Glomerular endothelial cell (primary cell): ENCODE results near the gene GLYR1. TPM values are rescaled to one million over a fixed set of nuclear protein-coding genes. Genes with fewer than 3 reads are reported as not detected.
"Not testable (repeated sequence)": the region's sequence is repeated elsewhere in the genome, so short reads cannot be mapped to it uniquely, and the experiment has no call there.

ENCODE experiments used
- DNase-seq: peaks from one replicate; pipeline ENCODE4 v3.0.0-alpha.2; 2011; ENCODE audit warnings: low read depth, low spot score; ENCODE audit errors: extremely low read depth
- total RNA-seq: library from RNA; depleted of rRNA; stranded (reverse); fragments of >200 nt; gene quantifications from 2 replicates; pipeline ENCODE4 v1.2.3, GENCODE V29; 2015

Gene GLYR1
- total RNA-seq: 50.8 and 57.7 TPM in 2 replicates

DNA sequence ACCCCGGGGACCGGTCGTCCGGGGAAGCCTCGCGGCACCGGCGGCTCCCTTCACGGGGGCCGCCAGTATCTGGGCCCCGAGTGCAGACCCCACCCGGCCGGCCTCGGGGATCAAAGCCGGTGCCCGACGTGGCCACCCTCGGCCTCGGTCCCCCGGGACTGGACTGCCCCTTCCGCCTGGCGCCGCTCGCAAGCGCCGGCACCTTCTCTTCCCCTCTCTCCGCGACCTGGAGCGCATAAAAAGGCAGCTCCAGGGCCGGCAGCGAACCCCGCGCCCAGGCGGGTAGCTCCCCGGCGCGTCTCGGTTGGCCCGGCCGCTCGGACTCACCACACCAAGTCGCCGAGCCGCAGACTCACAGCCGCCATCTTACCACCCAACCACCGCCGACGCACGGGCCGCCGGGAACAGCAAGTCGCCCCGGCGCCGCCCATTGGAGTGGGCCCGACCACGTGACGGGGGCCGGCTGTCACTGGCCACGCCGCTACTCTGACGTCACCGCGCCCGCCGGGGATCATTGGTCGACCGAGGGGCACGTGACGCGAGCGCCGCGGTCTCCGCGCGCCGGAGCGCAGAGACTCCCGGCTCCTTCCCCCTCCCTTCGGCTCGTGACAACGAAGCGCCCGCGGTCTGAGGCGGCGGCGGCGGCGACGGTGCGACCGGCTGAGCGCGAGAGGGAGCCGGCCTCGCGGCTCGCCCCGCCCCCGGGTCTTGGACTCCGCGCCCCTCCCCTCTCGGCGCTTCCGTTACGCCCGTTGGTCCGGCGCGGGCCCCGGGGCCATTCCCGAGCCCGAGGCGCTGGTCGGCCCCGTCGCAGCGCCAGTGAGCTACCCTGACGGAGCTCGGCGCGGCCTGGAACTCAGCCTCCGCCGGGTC is at the start of gene GLYR1, which contains the start of gene UBN1:
Gene GLYR1, minus strand, starts transcription at position 388 of the 873 bp plus-strand sequence. Its CDS starts 23 bp downstream, at position 365.
Gene UBN1, plus strand, starts transcription at position 581 of the 873 bp plus-strand sequence. CDS start 5,437 bp downstream, outside the sequence.
- DNase-seq: no peak

DNA sequence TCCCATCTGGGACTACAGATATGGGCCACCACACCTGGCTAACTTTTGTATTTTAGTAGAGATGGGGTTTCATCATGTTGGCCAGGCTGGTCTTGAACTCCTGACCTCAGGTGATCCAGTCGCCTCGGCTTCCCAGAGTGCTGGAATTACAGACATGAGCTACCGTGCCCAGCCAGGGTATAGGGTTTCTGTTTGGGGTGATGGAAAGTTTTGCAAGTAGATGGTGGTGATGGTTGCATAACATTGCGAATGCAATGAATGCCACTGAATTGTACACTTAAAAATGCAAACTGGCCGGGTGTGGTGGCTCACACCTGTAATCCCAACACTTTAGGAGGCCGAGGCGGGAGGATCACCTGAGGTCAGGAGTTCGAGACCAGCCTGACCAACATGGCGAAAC is 49.7 kb upstream of the GLYR1 start:
- DNase-seq: not testable (repeated sequence)

DNA sequence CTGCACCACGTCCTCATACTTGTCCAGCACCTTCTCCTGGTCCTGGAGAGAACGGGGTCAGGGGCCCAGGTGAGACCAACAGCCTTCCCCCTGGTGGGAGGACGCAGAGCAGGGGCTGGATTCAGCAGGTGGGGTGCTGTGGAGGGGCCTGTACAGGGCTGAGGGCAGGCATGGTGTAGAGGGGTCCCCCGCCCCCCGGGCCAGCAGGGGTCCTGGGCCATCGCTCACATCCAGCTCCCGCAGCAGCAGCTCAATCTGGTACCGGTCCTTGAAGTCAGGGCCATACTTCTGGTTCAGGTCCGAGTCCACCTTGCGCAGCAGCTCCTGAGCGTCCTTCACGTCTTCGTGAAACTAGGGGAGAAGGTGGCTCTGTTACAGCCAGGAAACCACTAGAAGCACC is 48.3 kb upstream of the GLYR1 start:
- DNase-seq: no peak

DNA sequence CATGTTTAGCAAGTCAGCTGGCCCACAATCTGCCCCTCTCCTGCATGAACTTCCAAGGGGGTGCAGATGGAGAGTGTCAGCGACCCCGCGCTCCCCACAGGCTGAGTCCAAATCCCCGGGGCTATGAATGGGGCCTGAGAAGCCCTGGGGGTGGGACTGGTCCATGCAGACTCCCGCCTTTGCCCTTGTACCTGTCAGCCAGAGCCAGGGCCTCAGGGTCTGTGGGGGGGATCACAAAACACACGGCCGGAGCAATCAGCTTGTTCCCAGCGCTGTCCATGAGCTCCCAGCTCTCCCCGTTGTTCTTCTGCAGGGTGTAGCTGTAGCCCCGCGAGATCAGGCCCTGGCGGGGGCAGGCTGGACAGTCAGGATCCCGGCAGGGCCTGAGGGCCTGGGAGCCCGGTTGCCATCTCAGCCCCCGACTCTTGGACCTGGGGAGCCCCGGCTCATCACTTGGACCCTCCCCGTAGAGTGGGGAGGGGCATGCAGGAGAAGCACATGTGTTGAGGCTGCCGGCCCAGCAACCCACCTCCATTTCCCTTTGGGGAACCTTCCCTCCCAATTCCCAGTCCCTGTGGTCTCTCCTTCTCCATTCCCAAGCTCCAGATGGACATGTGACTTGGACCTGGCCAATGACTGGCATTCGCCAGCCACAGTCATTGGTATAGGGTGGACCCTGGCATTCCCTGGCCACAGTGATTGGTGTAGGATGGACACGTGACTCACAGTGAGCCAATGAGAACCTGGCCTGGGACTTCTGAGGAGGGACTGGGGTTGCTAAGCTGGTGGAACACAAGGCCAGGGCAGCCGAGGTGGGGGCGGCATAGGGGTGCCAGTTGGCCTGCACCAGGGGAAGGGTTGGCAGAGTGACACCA is 47.4 kb upstream of the GLYR1 start:
- DNase-seq: no peak

DNA sequence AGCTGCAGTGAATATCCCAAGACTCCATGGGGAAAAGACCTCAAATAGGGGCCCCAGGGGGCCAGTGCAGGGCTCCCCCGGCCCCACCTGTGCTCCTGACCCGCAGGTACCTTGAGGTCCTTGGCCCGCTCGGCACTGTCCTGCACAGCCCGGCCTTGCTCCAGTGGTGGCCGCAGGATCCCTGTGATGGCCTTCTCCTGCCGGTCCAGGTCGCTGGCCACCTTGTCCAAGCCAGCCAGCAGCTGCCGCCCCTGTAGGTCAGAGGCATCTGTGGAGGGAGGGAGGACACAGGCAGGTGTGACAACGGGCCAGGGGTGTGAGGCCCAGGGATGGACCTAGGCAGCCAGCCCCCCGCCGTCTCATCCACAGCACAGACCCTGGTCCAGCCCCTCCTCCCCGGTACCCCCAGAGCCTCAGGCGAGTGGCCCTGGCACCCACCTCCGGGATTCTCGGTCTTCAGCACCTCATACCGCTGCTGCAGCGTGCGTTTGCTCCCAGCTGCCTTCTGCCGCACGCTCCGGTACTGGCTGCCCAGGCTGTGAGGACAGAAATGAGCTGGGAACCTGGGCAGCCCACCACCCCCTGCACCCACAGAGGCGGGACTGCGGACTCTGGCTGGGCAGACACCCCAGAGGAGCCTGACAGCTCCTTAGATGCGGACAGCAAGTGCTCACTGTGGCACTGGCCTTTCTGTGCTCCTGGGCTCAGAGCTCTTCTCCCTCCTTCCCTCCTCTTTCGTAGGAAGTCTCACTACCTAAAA is 46.2 kb upstream of the GLYR1 start:
- DNase-seq: no peak

DNA sequence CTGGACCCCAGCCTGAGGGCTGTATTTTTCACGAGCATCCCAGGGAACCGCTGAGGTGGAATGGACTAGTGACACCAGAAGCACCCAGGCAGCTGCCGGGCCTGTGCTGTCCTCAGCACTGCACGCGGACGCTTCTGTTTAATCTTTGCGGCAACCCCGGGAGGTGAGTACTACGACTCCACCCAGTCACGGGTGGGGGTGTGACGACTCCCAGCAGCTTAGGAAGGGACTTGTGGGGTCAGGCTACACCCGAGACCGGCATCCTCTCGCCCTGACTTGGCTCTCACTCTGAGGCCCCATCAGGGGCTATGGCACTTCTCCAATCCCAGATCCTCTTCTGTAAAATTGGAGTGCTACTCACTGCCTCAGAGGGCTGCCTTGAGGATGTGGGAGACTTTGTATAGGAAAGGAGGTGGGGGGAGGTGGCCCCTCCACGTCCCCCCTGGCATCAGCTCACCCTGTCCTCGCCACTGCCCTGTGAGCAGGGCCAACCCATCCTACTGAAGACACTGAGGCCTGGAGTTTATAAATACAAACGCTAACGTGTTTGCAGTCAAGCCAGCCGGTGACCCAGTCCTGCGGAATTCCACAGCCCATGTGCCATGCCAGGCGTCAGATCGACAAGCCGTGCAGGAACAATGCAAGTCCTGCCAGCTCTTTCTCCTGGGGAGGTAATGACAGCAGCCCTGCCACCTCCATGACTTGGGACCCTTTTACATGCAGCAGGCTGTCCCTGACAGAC is 45.4 kb upstream of the GLYR1 start:
- no peak for DNase-seq

DNA sequence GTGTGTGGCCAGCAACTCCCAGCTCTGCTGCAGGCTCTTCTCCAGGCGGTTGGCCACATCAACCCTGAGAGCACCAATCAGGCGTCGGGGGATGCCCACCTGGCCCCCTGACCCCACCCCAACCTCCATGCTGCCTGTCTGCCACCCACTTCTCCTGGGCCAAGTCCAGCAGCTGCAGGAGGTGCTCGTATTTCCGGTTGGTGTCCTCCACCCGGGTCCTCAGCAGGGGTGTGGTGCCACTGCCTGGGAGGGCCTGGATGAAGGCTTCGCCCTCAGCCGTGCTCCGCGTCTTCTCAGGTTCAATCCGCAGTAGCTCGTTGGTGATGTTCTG is 44.8 kb upstream of the GLYR1 start:
- no peak for DNase-seq

DNA sequence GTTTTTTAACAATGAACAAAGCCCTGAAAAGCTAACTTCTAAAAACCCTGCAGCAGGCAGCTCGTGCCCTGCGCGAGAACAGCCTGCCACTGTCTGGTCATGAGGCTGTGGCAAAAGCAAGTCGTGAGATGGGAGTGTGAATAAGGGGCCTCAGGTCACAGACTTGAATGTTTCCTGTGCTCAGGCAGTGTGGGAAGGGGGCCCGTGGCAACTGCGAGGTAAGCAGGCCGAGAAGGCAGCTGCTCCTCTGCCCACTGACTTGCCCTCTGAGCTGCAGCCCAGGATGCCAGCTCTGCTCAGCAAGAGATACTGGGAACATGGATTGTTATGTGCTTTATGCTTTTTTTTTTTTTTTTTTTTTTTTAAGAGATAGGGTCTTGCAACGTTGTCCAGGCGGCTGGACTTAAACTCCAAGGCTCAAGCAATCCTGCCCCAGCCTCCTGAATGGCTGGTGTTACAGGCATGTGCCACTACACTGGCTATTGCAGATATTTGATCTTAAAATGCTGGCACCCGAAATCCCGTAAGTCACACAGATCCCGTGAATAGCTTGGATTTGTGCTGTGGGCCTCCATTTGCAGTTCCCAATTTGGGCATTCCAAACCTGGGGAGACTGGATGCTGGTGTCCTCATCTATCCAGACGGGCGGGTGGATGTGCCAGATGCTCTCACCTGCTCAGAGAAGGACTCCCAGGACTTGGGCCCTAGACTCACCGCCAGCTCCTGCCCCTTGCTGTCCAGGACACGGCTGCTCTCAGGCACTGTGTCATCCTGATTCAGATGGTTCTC is 44.2 kb upstream of the GLYR1 start:
- no peak for DNase-seq

DNA sequence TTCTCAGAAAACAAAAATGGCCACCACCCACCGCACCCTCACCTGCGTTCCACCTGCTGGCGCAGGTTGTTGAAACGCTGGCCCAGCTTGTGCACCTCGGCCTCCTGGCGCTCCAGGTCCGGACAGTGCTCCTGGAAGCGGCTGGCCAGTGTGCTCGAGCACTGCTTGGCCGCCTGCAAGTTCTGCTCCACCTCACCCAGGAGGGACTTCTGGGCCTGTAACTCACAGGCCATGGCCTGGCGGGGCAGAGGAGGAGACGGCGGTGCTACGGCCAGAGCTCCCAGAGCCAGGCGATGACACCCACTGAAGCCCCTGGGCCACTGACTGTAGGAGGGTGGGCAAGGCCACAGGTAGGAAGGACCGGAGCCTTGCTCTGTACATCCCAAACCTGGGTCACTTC is 43.6 kb upstream of the GLYR1 start:
- DNase-seq: no peak

DNA sequence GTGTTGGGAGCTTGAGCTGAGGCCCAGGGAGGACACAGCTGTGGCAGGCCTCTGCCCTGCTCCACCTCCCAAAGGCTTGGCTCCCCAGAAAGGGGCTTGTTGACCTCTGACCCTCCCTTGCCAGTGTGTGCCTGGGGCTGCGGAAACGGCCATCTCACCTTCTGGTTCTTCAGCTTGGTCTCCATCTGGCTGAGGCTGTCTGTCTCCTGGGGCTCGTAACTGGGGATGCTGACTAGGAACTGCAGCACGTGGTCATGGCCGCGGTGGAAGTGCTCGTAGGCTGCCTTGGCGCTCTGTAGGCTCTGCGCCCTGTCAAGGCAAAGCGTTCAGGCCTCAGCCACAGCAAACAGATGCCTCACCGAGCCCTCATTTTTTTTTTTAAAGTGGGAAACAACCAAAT is 42.9 kb upstream of the GLYR1 start:
- DNase-seq: no peak

DNA sequence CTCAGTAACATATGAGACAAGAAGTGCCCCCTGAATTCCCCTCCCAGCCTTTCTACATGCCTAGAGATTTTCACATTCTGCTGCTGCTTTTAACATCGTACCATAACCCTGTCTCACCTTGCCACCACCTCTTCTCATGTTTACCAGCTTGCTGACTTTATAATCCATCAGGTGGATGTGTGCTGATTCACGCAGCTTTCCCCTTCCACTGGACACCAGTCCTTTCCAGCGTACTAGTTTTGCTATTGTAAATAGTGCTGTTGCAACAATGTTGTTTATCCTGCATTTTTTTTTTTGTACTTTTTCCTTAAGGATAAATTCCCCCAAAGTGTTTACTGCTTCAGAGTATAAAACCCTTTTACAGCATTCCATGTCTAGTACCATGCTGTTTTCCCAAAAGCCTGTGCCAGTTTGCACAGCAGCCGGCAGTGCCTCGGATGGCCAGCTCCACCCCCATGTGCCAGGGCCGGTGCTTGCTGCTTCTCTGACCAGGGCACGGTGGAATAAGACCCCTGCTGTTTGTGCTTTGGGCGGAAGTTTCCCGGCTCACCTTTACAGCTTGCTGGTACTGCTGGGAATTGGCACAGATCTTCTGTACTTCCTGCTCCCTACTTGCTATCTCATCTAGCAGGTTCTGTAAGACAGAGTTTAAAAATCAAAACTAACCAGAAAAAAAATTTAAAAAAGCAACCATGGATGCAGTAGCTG is 41.5 kb upstream of the GLYR1 start:
- no peak for DNase-seq

DNA sequence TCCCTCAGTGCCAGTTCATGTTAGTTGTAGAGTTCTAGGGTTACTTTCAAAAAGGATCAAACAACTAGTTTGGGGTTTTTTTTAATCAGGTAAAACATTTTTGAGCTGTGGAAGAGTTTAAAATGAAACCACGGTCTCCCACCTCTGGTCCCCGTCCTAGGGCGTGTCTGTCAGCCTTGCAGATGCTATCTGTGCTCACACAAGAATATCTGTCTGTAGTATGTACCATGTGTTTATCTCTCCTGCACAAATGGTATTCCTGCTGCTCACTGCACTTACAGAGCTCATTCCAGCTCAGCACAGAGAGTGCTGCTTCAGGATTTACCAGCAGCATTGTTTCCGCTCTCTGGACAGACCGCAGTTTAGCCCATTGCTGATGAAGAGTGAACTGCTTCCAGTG is 39.1 kb upstream of the GLYR1 start:
- DNase-seq: no peak

DNA sequence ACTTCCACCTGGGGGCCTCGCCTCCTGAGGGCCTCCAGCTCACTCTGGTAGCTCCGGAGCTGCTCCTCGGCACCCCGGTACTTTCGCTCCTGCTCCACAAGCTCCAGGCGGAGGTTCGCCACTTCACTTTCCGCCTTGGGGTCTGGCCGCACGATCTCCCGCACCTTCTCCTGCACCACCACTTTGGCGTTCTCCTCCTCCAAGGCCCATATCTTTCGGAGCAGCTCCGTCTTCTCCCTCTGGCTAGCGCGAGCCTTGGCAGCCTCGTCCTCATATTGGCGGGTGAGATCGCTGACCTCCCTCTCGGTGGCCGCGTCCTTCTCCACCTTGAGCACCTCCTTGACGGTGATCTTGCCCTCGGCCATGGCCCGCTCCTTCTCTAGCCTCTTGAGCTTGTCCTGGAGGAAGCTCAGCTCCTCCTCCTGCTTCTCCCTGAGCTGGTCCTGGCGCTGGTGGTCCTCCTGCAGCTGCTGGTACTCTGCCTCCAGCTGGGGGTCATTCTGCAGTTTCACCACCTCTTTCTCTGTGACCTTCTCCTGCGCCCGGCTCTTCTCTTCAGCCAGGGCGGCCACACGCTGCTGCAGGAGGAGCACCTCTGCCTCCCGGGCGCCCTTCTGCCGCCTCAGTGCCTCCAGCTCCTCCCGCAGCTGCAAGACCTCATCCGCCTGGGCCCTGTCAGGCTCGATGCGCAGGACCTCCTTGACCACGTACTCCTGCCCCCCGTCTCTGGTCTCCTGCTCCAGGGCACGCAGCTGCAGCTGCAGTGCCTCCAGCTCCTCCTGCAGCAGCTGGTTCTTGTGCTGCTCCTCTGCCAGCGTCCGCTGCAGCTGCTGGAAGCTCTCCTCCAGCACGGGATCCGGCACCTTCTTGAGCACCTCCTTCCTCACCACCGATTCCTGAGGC is 38.1 kb upstream of the GLYR1 start:
- DNase-seq: no peak

DNA sequence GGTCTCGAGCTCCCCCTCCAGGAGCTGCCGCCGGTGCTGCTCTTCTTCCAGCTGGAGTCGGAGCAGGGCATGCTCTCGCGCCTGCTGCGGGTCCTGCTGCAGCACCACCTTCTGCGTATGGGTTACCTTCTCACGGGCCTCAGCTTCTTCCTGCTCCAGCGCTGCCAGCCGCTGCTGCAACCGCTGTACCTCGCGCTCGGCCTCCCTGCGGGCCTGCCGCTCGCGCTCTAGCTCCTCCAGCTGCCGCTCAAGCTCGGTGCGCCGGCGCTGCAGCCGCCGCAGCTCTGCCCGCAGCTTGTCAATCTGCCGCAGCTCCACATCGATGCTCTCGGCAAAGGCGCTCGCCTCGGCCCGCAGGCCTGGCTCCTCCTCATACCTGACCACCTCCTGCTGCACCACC is 37.1 kb upstream of the GLYR1 start:
- DNase-seq: no peak

DNA sequence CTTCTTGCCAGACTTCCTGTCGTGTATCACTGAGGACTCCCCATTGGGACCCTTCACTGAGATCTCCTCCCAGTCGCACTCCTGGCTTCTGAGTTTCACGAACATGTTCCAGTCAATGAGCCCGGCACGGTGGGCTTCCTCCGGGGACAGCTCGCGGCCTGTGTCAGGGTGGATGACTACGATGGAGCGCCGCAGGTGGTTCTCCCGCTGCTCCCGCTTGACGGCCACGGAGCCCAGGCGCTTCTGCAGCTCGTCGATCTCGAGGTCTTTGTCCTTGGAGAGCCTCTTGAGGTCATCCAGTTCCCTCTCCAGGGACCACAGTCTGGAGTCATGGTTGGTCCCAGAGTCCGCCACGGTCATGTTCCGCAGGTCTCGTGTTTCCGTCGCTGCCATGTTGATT is 36.4 kb upstream of the GLYR1 start:
- DNase-seq: no peak

DNA sequence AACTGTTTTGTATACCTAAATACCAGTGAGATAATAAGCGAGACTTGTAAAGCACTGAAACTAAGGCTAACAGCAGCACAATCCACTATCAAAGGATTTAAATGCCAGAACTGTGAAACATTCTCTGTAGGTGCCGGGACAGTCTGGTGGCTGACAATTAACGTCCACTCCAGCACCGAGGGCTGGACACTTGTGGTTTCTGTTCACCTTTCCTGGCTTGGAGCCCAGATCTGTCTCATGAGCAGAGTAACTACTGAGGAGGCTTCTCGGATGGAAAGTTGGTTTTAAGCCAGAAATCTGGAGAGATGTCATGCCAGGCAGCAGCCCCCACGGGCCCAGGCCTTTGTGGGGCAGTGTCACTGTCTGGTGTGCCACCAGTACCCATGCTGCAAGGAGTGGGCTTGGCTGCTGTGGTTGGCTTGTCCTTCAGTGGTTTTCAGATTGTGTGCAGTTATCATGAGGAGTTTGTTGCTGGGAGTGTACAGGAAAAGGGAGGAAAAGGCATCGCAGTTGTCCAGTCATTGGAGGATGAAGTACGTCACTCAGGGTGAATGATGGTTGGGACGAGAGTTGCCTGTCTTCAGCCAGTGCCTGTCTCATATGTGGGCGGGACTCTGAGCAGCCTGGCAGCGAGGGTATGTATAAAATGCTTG is 35.7 kb upstream of the GLYR1 start:
- no peak for DNase-seq

DNA sequence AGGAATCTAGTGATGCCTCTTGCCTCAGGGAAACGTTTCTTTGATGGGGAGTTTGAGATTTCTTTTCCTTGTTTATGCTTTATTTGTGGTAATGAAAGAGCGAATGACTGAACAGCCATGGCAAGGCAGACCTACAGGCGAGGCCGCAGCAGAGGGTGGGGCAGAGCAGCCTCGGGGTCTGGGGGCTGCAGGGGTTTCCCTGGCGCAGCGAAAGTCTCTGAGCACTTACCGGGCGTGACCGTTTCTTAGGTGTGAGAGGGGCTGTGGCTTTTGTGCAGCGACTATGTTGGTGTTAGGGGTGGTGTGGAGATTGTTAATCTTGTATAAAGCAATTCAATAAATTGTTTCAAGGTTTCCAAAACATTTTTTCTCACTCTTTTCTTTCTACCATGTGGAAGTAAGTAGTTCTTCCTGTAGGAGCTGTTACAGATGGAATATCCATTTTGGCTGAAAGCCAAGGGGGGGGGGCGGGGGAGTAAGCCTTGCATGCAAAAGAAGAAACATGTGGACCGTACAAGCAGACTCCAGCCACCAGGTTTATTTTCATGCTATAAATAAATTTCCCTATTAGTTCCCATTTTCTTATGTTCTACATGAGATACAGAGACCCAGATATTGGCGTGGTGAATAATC is 35.0 kb upstream of the GLYR1 start:
- no peak for DNase-seq
